A673 (cell line): ENCODE results near the gene NFKB1. TPM values are rescaled to one million over a fixed set of nuclear protein-coding genes. Genes with fewer than 3 reads are reported as not detected.

Experiments used
- BruUV-seq: library from RNA; stranded (reverse); fragments of 400-500 nt; replicated peaks from 2 replicates; lab custom pipeline; 2021; lab: Mats Ljungman, UMichigan
- CTCF ChIA-PET: fragments of 300-600 bp; sonication (Branson Sonifier 250); formaldehyde crosslinking; loops from one replicate; lab custom pipeline; 2022; ENCODE audit warnings: antibody characterized with exemption; lab: Charles Lee
- POLR2A ChIA-PET: fragments of 300-600 bp; sonication (Branson Sonifier 250); formaldehyde crosslinking; loops from one replicate; lab custom pipeline; 2022; ENCODE audit warnings: antibody characterized with exemption; ENCODE audit not compliant: low non-redundant PET; lab: Charles Lee
- DNase-seq: peaks from one replicate; pipeline ENCODE4 v3.0.0-alpha.2; 2015; ENCODE audit warnings: low spot score
- H3K27ac ChIP-seq: fragments of 200-600 bp; sonication (generic); 2 replicates; pipeline ENCODE4 v1.5.1; 2016; ENCODE audit warnings: mixed run types, low read depth, mild to moderate bottlenecking, mixed read lengths, antibody characterized with exemption, low read length; ENCODE audit not compliant: poor library complexity, severe bottlenecking
- H3K27me3 ChIP-seq: fragments of 200-600 bp; sonication (generic); replicated peaks from 2 replicates; pipeline ENCODE4 v1.6.1; 2017; ENCODE audit warnings: mixed run types, low read depth, mild to moderate bottlenecking, mixed read lengths, antibody characterized with exemption, low read length; ENCODE audit not compliant: insufficient read depth, poor library complexity
- H3K36me3 ChIP-seq: fragments of 200-600 bp; sonication (generic); 2 replicates; pipeline ENCODE4 v1.6.1; 2016; ENCODE audit warnings: mixed run types, mild to moderate bottlenecking, mixed read lengths, antibody characterized with exemption, low read length; ENCODE audit not compliant: insufficient read depth, poor library complexity, severe bottlenecking
- H3K4me1 ChIP-seq: fragments of 200-600 bp; sonication (generic); 2 replicates; pipeline ENCODE4 v1.6.1; 2017; ENCODE audit warnings: mixed run types, mild to moderate bottlenecking, mixed read lengths, antibody characterized with exemption, low read length; ENCODE audit not compliant: insufficient read depth, poor library complexity, severe bottlenecking
- H3K4me3 ChIP-seq: fragments of 200-600 bp; sonication (generic); 2 replicates; pipeline ENCODE4 v1.5.1; 2016; ENCODE audit warnings: low read depth, mixed run types, mild to moderate bottlenecking, mixed read lengths, low read length; ENCODE audit not compliant: poor library complexity, severe bottlenecking
- H3K9me3 ChIP-seq: fragments of 200-600 bp; sonication (generic); 2 replicates; pipeline ENCODE4 v1.6.1; 2016; ENCODE audit warnings: mixed run types, low read depth, mild to moderate bottlenecking, mixed read lengths, antibody characterized with exemption, low read length; ENCODE audit not compliant: poor library complexity, severe bottlenecking
- EZH2 ChIP-seq: fragments of 200-600 bp; sonication (generic); IDR thresholded peaks from 2 replicates; pipeline ENCODE4 v1.6.1; 2017; ENCODE audit warnings: borderline replicate concordance, low read depth, mild to moderate bottlenecking, mixed read lengths, antibody characterized with exemption, low read length; ENCODE audit not compliant: poor library complexity, severe bottlenecking
- intact Hi-C: fragments of 100-400 bp; cut with micrococcal nuclease; formaldehyde crosslinking; loops from one replicate; pipeline ENCODE4 v1.10.0; 2022; ENCODE audit not compliant: unreplicated experiment
- total RNA-seq: library from RNA; stranded (reverse); gene quantifications from 2 replicates; pipeline ENCODE4 v1.2.3, GENCODE V29; 2021
- TF ChIP-seq, protein P1 (sequence below): fragments of 300-800, 200-600 bp; sonication (generic); conservative IDR thresholded peaks from 2 replicates; pipeline ENCODE4 v1.5.1; 2017; ENCODE audit warnings: low read depth, mild to moderate bottlenecking, antibody characterized with exemption, low read length, moderate library complexity, mixed read lengths

The NFKB1 gene
- total RNA-seq, 1 experiment from 2014 or later = 26.1 TPM

DNA sequence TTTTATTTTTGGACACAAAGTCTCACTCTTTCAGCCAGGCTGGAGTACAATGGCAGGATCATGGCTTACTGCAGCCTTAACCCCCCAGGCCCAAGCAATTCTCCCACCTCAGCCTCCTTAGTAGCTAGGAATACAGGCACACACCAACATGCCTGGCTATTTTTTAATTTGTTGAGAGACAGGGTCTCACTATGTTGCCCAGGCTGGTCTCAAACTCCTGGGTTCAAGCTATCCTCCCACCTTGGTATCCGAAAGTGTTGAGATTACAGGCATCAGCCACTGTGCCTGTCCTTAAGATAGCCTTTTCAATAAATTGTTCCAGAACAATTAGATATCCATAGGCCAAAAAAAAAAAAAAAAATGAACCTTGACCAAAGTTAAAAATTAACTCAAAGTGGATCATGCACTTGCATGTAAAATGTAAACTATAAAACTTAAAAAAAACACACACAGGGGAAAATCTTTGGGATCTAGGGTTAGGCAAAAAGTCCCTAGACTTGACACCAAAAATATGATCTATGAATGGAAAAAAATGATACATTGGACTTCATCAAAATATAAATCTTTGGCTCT lies 28.6 kb upstream of the NFKB1 start:
- no peak for DNase-seq
- ChIA-PET CTCF (no interaction called here), POLR2A (no interaction called here)
- Histone ChIP-seq H3K27me3 (no peaks in the 10 kb centered on the region), H3K4me1 (peaks cover 15% of the 10 kb centered on the region), H3K9me3 (no peaks in the 10 kb centered on the region), H3K4me3 (no peak overlapping the region), H3K36me3 (no peaks in the 10 kb centered on the region), H3K27ac (no peak overlapping the region)
- intact Hi-C loops = no loop called here
- TF ChIP-seq, protein P1, sequence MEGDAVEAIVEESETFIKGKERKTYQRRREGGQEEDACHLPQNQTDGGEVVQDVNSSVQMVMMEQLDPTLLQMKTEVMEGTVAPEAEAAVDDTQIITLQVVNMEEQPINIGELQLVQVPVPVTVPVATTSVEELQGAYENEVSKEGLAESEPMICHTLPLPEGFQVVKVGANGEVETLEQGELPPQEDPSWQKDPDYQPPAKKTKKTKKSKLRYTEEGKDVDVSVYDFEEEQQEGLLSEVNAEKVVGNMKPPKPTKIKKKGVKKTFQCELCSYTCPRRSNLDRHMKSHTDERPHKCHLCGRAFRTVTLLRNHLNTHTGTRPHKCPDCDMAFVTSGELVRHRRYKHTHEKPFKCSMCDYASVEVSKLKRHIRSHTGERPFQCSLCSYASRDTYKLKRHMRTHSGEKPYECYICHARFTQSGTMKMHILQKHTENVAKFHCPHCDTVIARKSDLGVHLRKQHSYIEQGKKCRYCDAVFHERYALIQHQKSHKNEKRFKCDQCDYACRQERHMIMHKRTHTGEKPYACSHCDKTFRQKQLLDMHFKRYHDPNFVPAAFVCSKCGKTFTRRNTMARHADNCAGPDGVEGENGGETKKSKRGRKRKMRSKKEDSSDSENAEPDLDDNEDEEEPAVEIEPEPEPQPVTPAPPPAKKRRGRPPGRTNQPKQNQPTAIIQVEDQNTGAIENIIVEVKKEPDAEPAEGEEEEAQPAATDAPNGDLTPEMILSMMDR = no peak
- no peak for TF ChIP-seq EZH2
- no TSS peak for BruUV-seq

DNA sequence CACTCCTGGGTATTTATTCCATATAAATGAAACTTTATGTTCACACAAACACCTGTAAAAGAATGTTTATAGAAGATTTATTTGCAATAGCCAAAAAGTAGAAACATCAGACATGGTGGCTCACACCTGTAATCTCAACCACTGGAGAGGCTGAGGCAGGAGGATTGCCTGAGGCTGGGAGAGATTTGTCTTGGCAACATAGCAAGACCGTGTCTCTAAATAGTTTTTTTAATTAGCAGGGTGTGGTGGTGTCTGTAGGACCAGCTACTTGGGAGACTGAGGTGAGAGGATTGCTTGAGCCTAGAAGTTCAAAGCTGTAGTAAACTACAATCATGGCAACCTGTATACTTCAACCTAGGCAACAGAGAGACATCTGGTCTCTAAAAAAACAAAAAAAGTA lies 27.7 kb upstream of the NFKB1 start:
- peaks cover 15% of the 10 kb centered on the region for H3K4me1 ChIP-seq
- ChIA-PET CTCF (no interaction called here), POLR2A (no interaction called here)
- intact Hi-C loops = no loop called here
- DNase-seq = no peak
- H3K27ac ChIP-seq = no peak overlapping the region
- no peak overlapping the region for H3K4me3 ChIP-seq
- BruUV-seq = no TSS peak
- H3K36me3 ChIP-seq = no peaks in the 10 kb centered on the region
- H3K9me3 ChIP-seq = no peaks in the 10 kb centered on the region
- no peak for TF ChIP-seq EZH2
- TF ChIP-seq, protein P1 = no peak
- no peaks in the 10 kb centered on the region for H3K27me3 ChIP-seq

DNA sequence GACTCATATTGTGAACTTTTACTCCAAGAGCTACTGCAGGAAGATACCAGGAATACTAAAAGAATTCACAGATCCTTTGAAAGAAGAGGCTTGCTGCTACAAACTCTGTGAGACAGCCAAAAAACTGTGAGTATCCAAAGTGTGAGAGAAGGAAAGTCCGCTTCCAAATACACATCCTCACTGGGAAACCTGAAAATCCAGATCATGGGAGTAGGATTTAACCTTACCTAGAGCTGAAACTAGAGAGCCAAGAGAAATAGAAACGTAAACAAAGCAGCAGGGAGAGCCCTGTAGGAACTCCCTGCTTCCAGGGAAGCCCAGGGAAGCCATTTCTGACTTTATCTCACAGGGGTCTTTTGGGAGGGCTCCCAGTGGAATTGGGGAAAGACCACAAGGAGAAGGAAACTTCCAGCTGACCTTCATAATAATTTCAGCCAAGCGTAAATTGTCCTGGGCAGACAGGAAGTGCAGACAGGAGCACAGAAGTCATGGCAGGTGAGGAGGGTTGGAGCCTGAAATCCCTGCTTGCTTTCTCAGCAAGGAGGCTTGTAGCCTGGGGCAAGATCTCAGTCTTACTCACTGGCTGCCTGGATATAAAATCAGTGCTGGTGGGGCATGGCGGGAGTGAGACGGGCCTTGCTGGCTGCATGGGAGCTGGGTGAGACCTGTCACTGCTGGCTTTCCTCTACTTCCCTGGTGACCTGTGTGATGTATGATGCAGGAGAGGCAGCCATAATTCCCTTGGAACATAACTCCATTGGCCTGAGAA lies 26.2 kb upstream of the NFKB1 start:
- H3K27me3 ChIP-seq = no peaks in the 10 kb centered on the region
- ChIA-PET POLR2A (no interaction called here), CTCF (no interaction called here)
- no peak overlapping the region for H3K27ac ChIP-seq
- TF ChIP-seq, protein P1 = no peak
- TF ChIP-seq EZH2 = no peak
- BruUV-seq = no TSS peak
- H3K4me1 ChIP-seq = peaks cover 9% of the 10 kb centered on the region
- intact Hi-C loops = no loop called here
- H3K9me3 ChIP-seq = no peaks in the 10 kb centered on the region
- H3K4me3 ChIP-seq = no peak overlapping the region
- DNase-seq = no peak
- no peaks in the 10 kb centered on the region for H3K36me3 ChIP-seq
